GM23248 (cell line): ENCODE data around the gene GSN.

Experiments used
- EZH2 ChIP-seq: fragments of 200-600 bp; sonication (generic); IDR thresholded peaks from 2 replicates; pipeline ENCODE4 v1.6.1; 2018; ENCODE audit warnings: antibody characterized with exemption, mild to moderate bottlenecking; ENCODE audit not compliant: insufficient read depth, poor library complexity, severe bottlenecking
- EZH2phosphoT487 ChIP-seq: fragments of 200-600 bp; sonication (generic); IDR thresholded peaks from 2 replicates; pipeline ENCODE4 v1.6.1; 2018; ENCODE audit warnings: antibody characterized with exemption, moderate library complexity, mild to moderate bottlenecking, low read depth; ENCODE audit not compliant: insufficient read depth

DNA sequence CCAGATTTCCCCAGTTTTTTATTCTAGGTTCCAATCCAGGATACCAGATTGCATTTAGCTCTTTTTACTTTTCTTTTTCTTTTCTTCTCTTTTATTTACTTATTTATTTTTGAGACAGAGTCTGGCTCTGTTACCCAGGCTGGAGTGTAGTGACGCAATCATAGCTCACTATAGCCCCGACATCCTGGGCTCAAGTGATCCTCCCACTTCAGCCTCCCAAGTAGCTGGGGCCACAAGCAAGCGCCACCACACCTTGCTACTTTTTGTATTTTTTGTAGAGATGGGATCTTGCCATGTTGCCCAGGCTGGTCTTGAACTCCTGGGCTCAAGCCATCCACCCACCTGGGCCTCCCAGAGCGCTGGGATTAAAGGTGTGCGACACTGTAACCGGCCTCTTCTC, 48.4 kb downstream of the GSN start:
- TF ChIP-seq EZH2phosphoT487, result no peak
- no peak for TF ChIP-seq EZH2
